Fibroblast of pulmonary artery (primary cell): Measurements from ENCODE around the gene MAST1.

Source experiments
- DNase-seq: peaks from one replicate; pipeline ENCODE4 v3.0.0-alpha.2; 2010; ENCODE audit warnings: low read depth
- H3K4me3 ChIP-seq: replicated peaks from 2 replicates; pipeline ENCODE4 v1.5.1; 2011; ENCODE audit warnings: low read depth, mild to moderate bottlenecking, control low read depth, low read length, moderate library complexity
- CTCF ChIP-seq: IDR thresholded peaks from 2 replicates; pipeline ENCODE4 v1.5.1; 2011; ENCODE audit warnings: mild to moderate bottlenecking, control low read depth, low read length, inconsistent platforms; ENCODE audit errors: missing control alignments

The MAST1 gene

GRCh38 chr19:12858041-12858928 is 20.0 kb downstream of the MAST1 start:
- no peak for TF ChIP-seq CTCF
- no peak for DNase-seq
- H3K4me3 ChIP-seq, result no peak overlapping the region

GRCh38 chr19:12859546-12859945 is 21.2 kb downstream of the MAST1 start:
- DNase-seq, result no peak
- TF ChIP-seq CTCF, result no peak

GRCh38 chr19:12864143-12864542 is 25.8 kb downstream of the MAST1 start:
- H3K4me3 ChIP-seq, result no peak overlapping the region
- no peak for TF ChIP-seq CTCF
- no peak for DNase-seq

More at GRCh38 chr19:12859546-12859945, 21.2 kb downstream of the MAST1 start:
- no peak overlapping the region for H3K4me3 ChIP-seq

GRCh38 chr19:12864721-12865715 is 26.7 kb downstream of the MAST1 start:
- no peak overlapping the region for H3K4me3 ChIP-seq
- no peak for TF ChIP-seq CTCF
- no peak for DNase-seq

- H3K4me3 ChIP-seq, result no peak overlapping the region
- no peak for DNase-seq
- no peak for TF ChIP-seq CTCF
Measured at GRCh38 chr19:12865746-12866415, 27.6 kb downstream of the MAST1 start.

- no peak for TF ChIP-seq CTCF
- H3K4me3 ChIP-seq, result no peak overlapping the region
- no peak for DNase-seq
Measured at GRCh38 chr19:12866416-12867119, 28.3 kb downstream of the MAST1 start.
